ENCODE data around the gene ELK4. TPM values are rescaled to one million over a fixed set of nuclear protein-coding genes. Genes with fewer than 3 reads are reported as not detected.

The ELK4 gene
- total and polyA plus RNA-seq, 2 of the 4 experiments (the other 2 are of a cell fraction) = 4.6 to 11.3 TPM

DNA sequence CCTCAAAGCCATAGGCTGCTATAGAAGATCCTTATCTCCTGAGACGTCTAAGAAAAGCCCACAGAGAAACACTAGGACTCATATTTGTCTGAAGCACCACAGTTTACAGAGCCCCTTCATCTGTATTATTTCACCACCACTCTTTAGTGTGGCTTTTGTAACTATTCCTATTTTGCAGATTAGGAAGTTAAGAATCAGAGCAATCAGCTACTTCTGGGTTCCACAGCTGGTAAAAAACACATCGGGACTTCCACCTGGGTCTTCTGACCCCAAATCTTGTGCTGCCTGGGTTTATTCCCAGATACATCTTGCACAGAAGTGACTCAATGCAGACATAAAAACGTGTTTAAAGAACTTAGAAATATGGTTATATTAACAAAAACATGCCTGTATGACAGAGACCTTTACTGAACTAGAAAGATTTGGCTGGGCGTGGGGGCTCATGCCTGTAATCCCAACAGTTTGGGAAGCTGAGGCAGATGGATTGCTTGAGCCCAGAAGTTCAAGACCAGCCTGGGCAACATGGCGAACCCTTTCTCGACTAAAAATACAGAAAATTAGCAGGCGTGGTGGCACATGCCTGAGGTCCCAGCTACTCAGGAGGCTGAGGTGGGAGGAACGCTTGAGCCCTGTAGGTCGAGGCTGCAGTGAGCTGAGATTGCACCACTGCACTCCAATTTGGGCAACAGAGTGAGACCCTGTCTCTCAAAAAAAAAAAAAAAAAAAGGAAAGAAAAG, 40.9 kb downstream of the ELK4 start:
- H4K8ac ChIP-seq (ENCODE audit: low read depth in 2 of 2, low read length in 2 of 2) = no peak overlapping the region; a peak in 1 of 4 replicates
- no peaks in the 10 kb centered on the region for H3K36me3 ChIP-seq (ENCODE audit: control insufficient read depth, insufficient read depth, low read length)
- no peak overlapping the region for H2BK5ac ChIP-seq (ENCODE audit: low read depth, low read length, poor library complexity, severe bottlenecking)
- H4K5ac ChIP-seq (ENCODE audit: low read depth, low read length) = no peak overlapping the region
- no peaks in the 10 kb centered on the region for H4K20me1 ChIP-seq (ENCODE audit: insufficient read depth, low read length)
- H2AK5ac ChIP-seq (ENCODE audit: low read depth, low read length) = no peak overlapping the region
- no peak overlapping the region for H3K4me2 ChIP-seq (ENCODE audit: low read depth, low read length)
- no peaks in the 10 kb centered on the region for H3K27me3 ChIP-seq (ENCODE audit: control insufficient read depth, insufficient read depth, low read length)
- H2BK120ac ChIP-seq (ENCODE audit: low read depth, low read length) = no peak overlapping the region
- ATAC-seq (ENCODE audit: low read depth) (no peak), DNase-seq (no peak)
- in situ Hi-C loops (cut with MboI; ENCODE audit: low sequenced_read_pairs) = loop anchor here (5.0 kb wide), 3 partner anchors 41 to 121 kb away; partner anchors contain the start of gene ELK4
- no peak overlapping the region for H2AFZ ChIP-seq (replicated peaks; ENCODE audit: low read length, poor library complexity)
- no peak overlapping the region for H3K56ac ChIP-seq (ENCODE audit: extremely low read depth, insufficient read depth, low read length)
- WGBS, 2 experiments (ENCODE audit: extremely low coverage in 2 of 2, insufficient read length in 1 of 2) = 90% methylated on average over 4 of the region's 9 CpGs; no CpG with 5 or more reads in 1 of the 2 experiments
- H2BK20ac ChIP-seq (ENCODE audit: low read depth, low read length) = no peak overlapping the region
- no peak overlapping the region for H3K27ac ChIP-seq (ENCODE audit: insufficient read depth, low read length)
- H3K18ac ChIP-seq (ENCODE audit: low read depth, low read length) = no peak overlapping the region
- H3K4me1 ChIP-seq (ENCODE audit: control insufficient read depth, insufficient read depth, low read length) = peaks cover 4% of the 10 kb centered on the region
- no peak overlapping the region for H4K91ac ChIP-seq (ENCODE audit: insufficient read depth, low read depth, low read length)
- BruUV-seq (replicated peaks) = no TSS peak
- POLR2A ChIA-PET (ENCODE audit: unreplicated experiment) = no interaction called here
- no peaks in the 10 kb centered on the region for H3K9me3 ChIP-seq (ENCODE audit: control insufficient read depth, insufficient read depth, low read length)
- dilution Hi-C loops (cut with HindIII; ENCODE audit: low sequenced_read_pairs, unreplicated experiment) = no loop called here
- no peak overlapping the region for H2AK9ac ChIP-seq (replicated peaks; ENCODE audit: low read depth, low read length, poor library complexity)
- H3K9me1 ChIP-seq (ENCODE audit: insufficient read depth, low read length) = 0 out of 2 replicates have a peak, but pooled peaks cover 2% of the 10 kb centered on the region
- H2BK15ac ChIP-seq (ENCODE audit: low read depth, low read length) = no peak overlapping the region
- H3K9ac ChIP-seq (ENCODE audit: low read depth, low read length) = no peak overlapping the region
- H3K23ac ChIP-seq (ENCODE audit: low read depth, low read length) = no peak overlapping the region
- intact Hi-C loops (cut with micrococcal nuclease) = loop anchor here (1.0 to 10.0 kb wide), 3 partner anchors 62 to 384 kb away; no protein-coding TSS in a partner anchor
- CTCF ChIA-PET = interaction anchor here (0.6 to 7.6 kb wide), 20 partner anchors 10 to 386 kb away, joined by 3 to 156 read pairs (median 6); partner anchors contain the start of gene ELK4
- H3K4ac ChIP-seq (ENCODE audit: low read depth, low read length) = no peak overlapping the region
- H3K79me1 ChIP-seq (ENCODE audit: low read depth in 1 of 2, low read length in 2 of 2) = no peaks in the 10 kb centered on the region
- no peak overlapping the region for H3K14ac ChIP-seq (replicated peaks; ENCODE audit: low read depth, low read length)
- H3K4me3 ChIP-seq (ENCODE audit: insufficient read depth, low read depth, low read length) = no peak overlapping the region
- no peak for TF ChIP-seq NFE2L2 (IDR thresholded peaks at IDR 0.05; ENCODE audit: low read depth, low read length)
- no peak for TF ChIP-seq SMC3 (IDR thresholded peaks at IDR 0.05; ENCODE audit: low read depth, low read length)
- no peak for TF ChIP-seq BHLHE40 (IDR thresholded peaks at IDR 0.05; ENCODE audit: low read depth, low read length)
- no peak for TF ChIP-seq CEBPB (IDR thresholded peaks at IDR 0.05; ENCODE audit: low read depth, low read length)
- TF ChIP-seq RFX5 (IDR thresholded peaks at IDR 0.05; ENCODE audit: low read depth, low read length) = no peak
- no peak for TF ChIP-seq CHD1 (IDR thresholded peaks at IDR 0.05; ENCODE audit: low read depth, low read length)
- no peak for TF ChIP-seq POLR2A (IDR thresholded peaks at IDR 0.05; ENCODE audit: low read depth, low read length)
- no peak for TF ChIP-seq FOS (IDR thresholded peaks at IDR 0.05; ENCODE audit: low read depth, low read length)
- TF ChIP-seq MAFK (IDR thresholded peaks at IDR 0.05; ENCODE audit: low read depth, low read length) = no peak
- no peak for TF ChIP-seq RAD21 (IDR thresholded peaks at IDR 0.05; ENCODE audit: low read length)
- TF ChIP-seq, protein P1, sequence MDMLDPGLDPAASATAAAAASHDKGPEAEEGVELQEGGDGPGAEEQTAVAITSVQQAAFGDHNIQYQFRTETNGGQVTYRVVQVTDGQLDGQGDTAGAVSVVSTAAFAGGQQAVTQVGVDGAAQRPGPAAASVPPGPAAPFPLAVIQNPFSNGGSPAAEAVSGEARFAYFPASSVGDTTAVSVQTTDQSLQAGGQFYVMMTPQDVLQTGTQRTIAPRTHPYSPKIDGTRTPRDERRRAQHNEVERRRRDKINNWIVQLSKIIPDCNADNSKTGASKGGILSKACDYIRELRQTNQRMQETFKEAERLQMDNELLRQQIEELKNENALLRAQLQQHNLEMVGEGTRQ (IDR thresholded peaks at IDR 0.05; ENCODE audit: low read depth, low read length) = no peak
- TF ChIP-seq MXI1 (IDR thresholded peaks at IDR 0.05; ENCODE audit: borderline replicate concordance, low read depth, low read length) = no peak
- no peak for TF ChIP-seq MAZ (IDR thresholded peaks at IDR 0.05; ENCODE audit: borderline replicate concordance, low read depth, low read length)
- TF ChIP-seq, protein P2, sequence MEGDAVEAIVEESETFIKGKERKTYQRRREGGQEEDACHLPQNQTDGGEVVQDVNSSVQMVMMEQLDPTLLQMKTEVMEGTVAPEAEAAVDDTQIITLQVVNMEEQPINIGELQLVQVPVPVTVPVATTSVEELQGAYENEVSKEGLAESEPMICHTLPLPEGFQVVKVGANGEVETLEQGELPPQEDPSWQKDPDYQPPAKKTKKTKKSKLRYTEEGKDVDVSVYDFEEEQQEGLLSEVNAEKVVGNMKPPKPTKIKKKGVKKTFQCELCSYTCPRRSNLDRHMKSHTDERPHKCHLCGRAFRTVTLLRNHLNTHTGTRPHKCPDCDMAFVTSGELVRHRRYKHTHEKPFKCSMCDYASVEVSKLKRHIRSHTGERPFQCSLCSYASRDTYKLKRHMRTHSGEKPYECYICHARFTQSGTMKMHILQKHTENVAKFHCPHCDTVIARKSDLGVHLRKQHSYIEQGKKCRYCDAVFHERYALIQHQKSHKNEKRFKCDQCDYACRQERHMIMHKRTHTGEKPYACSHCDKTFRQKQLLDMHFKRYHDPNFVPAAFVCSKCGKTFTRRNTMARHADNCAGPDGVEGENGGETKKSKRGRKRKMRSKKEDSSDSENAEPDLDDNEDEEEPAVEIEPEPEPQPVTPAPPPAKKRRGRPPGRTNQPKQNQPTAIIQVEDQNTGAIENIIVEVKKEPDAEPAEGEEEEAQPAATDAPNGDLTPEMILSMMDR (conservative IDR thresholded peaks at IDR 0.05; ENCODE audit: low read depth, low read length) = no peak
- TF ChIP-seq, protein P3, sequence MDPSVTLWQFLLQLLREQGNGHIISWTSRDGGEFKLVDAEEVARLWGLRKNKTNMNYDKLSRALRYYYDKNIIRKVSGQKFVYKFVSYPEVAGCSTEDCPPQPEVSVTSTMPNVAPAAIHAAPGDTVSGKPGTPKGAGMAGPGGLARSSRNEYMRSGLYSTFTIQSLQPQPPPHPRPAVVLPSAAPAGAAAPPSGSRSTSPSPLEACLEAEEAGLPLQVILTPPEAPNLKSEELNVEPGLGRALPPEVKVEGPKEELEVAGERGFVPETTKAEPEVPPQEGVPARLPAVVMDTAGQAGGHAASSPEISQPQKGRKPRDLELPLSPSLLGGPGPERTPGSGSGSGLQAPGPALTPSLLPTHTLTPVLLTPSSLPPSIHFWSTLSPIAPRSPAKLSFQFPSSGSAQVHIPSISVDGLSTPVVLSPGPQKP (IDR thresholded peaks at IDR 0.05; ENCODE audit: borderline replicate concordance, low read depth, low read length) = no peak
